GM21529 (cell line): ENCODE results near the gene CATSPERD.
"Not testable (repeated sequence)": the region's sequence is repeated elsewhere in the genome, so short reads cannot be mapped to it uniquely, and the experiment has no call there.

Experiments
- ATAC-seq: cut with Tn5 transposase; IDR thresholded peaks from one replicate; pipeline ENCODE4 v1.9.1; 2021; ENCODE audit not compliant: unreplicated experiment

CATSPERD gene

DNA sequence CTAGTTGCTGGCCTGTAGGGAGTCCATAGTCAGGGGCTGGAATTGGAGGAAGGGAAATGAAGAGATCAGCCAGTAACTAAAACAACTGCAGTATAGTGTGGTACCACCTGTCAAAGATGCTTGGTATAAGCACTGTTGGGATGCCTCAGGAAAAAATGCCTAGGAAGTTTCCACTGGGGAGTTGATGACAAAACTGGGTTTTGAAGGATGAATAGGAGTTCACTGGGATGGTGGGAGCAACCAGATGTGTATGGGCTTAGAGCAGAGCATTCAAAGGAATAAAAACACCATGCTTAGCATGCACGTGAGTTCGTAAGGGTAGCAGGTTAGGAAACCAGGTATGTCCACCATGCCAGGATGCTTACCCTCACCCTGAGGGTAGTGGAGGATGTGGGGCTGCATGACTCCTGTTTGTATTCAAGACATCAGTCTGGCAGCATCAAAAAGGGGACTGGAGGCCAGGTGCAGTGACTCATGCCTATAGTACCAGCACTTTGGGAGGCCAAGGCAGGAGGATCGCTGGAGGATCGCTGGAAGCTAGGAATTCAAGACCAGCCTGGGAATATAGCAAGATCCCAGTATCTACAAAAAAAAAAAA lies 7.1 kb downstream of the CATSPERD start:
- no peak for ATAC-seq

DNA sequence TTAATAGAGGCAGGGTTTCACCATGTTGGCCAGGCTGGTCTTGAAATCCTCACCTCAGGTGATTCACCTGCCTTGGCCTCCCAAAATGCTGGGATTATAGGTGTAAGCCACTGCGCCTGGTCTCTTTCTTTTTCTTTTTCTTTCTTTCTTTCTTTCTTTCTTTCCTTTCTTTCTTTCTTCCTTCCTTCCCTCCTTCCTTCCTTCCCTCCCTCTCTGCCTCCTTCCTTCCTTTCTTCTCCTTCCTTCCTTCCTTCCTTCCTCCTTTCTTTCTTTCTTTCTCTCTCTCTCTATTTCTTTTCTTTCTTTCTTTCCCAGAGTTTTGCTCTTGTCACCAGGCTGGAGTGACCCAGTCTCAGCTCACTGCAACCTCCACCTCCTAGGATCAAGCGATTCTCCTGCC lies 12.7 kb downstream of the CATSPERD start:
- not testable (repeated sequence) for ATAC-seq

DNA sequence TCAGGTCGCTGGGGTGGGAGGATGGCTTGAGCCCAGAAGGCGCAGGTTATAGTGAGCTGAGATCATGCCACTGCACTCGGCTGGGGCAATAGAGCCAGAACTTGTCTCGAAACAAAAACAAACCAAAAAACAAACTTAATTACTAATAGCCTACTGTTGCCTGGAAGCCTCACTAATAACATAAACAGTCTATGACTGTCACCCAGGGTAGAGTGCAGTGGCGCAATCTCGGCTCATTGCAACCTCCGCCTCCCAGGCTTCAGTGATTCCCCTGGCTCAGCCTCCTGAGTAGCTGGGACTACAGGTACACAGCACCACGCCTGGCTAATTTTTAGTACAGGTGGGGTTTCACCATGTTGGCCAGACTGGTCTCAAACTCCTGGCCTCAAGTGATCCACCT lies 18.0 kb downstream of the CATSPERD start:
- ATAC-seq = no peak

DNA sequence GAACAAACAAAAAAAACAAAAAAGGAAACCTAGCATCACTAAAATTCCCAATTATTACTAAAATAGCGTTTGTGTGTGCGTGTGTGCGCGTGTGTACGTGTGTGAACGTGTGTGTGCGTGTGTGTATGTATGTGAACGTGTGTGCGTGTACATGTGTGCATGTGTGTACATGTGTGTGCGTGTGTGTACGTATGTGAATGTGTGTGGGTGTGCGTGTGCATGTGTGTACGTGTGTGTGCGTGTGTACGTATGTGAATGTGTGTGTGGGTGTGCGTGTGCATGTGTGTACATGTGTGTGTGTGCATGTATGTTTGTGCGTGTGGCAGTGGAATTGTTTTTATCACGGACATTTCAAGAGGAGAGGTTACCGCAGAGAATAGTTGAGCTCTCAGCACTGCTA lies 21.6 kb downstream of the CATSPERD start:
- ATAC-seq = no peak

DNA sequence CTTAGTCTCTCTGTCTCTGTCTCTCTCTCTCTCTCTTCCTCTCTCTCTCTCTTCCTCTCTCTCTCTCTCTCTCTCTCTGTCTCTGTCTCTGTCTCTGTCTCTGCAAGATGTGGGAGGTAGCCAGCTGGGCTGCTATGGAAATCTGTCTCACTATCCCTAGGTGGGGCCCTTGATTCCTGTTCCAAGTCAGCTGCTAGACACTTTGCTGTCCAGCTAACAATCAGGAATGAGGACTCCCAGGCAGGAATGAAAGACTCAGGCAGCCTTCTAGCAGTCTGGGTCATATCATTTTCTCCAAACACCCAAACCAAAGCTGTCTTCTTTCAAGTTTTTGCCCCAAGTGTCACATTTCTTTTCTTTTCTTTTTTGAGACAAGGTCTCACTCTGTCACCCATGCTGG lies 23.2 kb downstream of the CATSPERD start:
- ATAC-seq = no peak

DNA sequence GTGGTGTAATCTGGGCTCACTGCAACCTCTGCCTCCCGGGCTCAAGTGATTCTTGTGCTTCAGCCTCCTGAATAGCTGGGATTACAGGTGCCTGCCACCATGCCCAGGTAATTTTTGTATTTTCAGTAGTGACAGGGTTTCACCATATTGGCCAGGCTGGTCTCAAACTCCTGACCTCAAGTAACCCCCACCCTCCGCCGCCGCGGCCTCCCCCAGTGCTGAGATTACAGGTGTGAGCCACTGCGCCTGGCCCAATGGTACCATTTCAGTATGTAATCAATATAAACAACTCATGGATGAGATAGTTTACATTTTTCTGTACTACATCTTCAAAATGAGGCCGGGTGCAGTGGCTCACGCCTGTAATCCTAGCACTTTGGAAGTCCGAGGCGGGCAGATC lies 24.6 kb downstream of the CATSPERD start:
- ATAC-seq = not testable (repeated sequence)

DNA sequence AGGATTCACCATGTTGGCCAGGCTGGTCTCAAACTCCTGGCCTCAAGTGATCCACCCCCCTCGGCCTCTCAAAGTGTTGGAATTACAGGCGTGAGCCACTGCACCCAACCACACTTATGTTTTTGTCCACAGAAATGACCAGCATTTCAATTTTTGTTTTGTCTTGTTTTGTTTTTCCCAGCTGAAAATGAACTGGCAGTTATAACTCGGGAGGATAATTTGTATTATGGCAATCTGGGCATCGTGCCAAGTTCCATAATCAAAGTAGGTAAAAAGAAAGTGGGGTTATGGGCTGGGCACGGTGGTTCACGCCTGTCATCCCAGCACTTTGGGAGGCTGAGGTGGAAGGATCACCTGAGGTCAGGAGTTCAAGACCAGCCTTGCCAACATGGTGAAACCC lies 28.5 kb downstream of the CATSPERD start:
- ATAC-seq = not testable (repeated sequence)

DNA sequence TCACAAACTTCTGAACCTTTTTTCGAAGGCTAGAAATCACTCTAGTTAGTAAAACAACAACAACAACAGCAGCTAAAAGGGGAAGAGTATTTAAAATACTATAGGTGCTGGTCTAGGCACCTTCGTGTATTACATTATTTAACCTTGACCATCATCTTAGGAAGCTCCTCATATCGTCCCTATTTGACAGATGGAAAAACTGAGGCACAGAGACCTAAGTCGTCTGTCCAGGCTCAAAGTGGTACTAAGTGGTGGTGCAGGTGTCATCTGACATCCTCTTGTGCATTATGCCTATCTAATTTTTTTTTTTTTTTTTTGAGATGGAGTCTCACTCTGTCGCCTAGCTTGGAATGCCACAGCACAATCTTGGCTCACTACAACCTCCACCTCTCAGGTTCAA lies 29.1 kb downstream of the CATSPERD start:
- ATAC-seq = no peak

DNA sequence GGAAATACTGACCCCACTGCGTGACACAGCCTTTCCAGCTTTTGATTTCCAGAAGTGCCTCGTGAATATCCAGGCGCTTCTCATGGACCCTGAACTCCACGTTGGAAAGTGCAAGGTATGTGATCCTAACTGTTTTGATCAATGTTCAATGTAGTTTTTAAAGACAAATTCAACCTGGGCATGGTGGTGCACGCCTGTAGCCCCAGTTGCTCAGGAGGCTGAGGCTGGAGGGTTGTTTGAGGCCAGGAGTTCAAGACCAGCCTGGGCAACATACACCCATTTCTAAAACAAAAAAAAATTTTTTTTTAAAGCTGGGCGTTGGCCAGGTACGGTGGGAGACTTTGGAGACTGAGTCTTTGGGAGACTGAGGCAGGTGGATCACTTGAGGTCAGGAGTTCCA lies 31.3 kb downstream of the CATSPERD start:
- ATAC-seq = no peak

DNA sequence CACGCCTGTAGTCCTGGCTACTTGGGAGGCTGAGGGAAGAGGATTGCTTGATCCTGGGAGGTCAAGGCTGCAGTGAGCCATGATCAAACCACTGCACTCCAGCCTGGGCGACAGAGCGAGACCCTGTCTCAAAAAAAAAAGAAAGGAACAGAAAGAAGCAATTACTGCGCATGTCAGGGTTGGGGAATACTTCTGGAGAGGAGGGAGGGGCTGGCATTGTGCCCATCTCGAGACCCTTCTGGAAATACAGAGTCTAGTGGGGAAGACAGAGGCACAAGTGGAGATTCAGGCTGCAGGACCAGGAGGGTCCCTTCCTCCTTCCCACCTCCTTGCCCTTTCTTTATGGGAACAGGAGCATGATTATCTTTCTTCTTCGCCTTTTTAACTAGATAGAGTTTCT lies 33.3 kb downstream of the CATSPERD start:
- ATAC-seq = no peak

DNA sequence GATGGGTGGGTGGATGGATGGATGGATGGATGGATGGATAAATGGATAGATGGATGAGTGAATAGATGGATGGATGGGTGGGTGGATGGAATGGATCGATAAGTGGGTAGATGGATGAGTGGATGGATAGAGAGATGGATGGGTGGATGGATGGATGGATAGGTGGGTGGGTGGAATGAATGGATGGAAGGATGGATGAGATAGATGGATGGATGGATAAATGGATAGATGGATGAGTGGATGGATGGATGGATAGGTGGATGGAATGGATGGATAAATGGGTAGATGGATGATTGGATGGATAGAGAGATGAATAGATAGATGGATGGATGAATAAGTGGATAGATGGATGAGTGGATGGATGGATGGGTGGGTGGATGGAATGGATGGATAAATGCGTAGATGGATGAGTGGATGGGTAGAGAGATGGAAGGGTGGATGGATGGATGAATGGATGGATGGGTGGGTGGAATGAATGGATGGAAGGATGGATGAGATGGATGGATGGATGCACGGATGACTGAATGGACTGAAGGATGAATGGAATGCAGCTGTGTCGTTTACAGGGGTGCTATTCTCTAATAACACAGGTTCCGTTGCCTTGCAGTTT lies 42.3 kb downstream of the CATSPERD start:
- no peak for ATAC-seq

DNA sequence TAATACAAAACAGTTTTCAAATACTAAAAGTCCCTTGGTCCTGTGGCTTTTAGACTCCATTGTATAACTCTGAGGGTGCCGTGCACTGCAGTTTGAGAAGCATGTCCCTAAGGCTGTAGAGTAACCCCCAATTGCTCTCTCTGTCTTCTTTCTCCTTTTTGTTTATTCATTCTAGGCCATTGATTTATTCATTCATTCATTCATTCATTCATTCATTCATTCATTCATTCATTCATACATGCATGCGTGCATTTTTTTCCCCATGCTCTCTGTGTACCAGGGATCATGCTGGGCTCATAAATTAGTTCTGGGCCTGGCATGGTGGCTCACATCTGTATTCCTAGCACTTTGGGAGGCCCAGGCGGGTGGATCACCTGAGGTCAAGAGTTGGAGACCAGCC lies 44.8 kb downstream of the CATSPERD start:
- ATAC-seq = no peak

DNA sequence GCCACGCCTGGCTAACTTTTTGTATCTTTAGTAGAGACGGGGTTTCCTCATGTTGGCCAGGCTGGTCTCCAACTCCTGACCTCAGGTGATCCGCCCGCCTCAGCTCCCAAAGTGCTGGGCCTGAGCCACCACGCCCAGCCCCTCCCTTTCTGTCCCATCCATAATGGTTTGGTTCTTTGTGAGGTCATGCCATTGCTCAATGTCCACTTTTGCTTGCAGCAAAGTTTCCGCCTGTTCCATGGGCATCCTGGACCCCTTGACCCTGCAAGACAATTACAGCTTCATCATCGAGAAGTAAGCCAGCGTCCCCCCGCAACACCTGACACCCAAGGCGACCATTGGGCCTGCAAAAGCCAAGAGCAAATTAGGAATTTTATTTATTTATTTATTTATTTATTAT lies 47.5 kb downstream of the CATSPERD start:
- no peak for ATAC-seq

DNA sequence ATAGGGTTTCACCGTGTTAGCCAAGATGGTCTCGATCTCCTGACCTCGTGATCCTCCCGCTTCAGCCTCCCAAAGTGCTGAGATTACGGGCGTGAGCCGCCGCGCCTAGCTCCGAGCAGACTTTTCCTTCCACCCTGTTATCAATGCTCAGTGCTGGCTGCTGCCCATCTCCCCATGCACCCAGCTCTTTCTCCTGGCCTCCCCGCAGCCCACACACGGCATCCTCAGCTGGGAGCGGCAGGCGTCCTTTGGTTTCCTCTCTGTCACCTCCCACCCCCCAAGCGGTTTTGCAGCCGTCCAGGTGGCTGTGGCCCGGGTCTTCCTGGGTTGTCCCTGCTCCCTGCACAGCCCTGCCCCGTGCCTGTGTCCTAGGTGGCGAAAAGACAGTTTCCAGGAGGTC lies 52.0 kb downstream of the CATSPERD start:
- ATAC-seq = no peak

DNA sequence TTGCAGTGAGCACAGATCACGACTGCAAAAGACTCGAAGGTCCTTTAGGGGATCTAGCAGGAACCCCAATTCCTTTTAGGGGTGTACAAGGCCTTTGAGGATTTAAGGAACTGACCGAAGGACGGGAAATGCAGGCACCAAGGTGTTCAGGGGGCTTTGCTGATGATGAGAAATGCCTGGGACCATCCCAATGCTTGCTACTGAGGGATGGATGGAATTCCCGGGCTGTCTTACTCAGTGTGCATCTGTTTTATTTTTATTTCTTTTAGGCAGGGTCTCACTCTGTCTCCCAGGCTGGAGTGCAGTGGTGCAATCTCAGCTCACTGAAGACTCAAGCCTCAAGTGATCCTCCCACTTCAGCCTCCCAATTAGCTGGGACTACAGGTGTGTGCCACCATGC lies 52.8 kb downstream of the CATSPERD start:
- ATAC-seq = no peak

DNA sequence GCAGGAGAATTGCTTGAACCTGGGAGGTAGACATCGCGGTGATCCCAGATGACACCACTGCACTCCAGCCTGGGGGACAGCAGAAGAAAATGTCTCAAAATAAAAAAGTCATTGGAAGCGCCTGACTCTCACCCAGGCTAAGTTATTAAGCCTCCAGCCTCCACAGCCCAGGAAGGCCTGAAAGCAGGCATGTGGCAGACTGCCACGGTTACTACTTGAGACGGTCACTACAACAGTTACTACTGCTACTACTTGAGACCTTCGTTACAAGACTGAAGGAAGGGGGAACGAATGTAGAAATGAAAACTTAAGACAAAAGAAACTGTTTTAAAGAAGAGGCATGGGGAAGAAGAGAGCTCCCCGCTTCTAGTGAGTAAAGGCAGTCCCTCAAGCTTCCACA lies 54.5 kb downstream of the CATSPERD start:
- ATAC-seq = no peak

DNA sequence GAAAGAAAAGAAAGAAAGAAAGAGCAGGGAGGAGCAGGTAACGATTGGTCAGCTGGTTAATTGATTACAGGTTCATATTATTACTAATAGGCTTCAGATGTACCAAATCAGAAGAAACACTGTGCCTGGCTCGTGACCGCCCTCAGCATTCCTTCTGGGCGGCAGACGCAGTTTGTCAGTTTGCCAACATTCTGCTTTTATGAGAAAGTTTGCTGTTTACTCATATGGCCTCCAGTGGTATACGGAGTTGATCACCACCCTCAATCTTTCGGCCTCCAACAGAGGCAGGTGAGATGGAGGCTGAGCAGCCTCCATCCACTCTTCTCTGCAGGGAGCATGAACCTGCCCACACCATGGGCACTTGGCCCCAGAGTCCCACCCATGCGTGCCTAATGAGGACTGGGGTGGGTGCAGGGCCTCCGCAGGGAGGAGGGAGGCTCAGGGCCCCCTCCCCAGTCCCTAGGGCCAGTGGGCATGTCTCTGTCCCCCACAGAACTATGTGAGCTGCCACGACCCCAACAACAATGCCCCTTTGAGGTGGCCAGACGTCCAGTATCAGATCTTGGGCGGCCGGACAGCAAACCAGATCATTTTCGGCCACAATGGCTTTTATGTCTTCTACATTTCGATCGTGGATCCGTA lies 55.4 kb downstream of the CATSPERD start:
- ATAC-seq = no peak

DNA sequence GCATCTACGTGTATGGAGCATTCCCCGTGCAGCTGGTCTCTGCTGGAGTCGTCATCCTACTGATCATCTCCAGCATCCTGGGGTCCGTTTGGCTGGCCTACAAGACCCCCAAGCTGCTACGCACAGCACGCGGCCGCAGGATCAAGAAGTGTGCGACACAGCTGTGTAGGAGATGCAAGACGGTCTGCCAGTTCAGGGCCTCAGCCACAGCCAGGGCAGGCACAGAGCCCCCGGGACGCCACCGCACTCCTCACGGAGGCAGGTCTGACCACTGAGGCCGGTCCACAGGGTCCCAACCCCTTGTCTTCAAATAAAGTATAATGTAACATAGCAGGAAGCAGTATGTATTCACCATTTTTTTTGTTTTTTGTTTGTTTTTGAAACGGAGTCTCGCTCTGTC lies 58.0 kb downstream of the CATSPERD start:
- no peak for ATAC-seq

DNA sequence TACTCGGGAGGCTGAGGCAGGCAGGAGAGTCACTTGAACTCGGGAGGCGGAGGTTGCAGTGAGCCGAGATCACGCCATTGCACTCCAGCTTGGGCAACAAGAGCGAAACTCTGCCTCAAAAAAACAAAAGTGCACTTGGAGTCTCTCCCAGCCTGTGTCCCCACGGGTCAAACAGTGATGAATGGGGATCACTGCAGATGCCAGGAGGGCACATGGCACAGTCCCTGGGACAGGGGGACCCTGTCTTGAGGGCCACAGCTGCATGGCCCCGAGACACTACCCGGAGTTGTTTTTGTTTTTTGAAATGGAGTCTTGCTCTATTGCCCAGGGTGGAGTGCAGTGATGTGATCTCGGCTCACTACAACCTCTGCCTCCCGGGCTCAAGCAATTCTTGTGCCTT lies 60.5 kb downstream of the CATSPERD start:
- ATAC-seq = not testable (repeated sequence)

DNA sequence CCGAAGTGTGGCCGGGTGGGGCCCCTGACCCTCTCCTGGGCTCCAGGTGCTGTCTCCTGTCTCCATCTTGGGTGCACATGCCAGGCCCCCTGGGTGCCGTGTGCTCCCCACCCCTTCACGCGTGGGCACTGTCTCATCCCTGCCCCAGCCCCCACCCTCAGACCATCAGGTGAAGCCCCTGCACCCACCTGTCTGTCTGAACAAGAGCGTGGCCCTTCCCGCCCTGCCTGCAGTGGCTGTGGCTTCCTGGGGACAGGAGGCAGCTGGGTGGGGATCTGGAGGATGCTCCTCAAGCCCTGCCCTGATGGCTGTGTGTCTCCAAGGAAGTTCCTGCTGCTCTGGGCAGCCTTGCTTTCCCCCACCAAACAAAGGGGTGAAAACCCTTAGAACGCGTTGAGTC lies 61.9 kb downstream of the CATSPERD start:
- ATAC-seq = no peak

DNA sequence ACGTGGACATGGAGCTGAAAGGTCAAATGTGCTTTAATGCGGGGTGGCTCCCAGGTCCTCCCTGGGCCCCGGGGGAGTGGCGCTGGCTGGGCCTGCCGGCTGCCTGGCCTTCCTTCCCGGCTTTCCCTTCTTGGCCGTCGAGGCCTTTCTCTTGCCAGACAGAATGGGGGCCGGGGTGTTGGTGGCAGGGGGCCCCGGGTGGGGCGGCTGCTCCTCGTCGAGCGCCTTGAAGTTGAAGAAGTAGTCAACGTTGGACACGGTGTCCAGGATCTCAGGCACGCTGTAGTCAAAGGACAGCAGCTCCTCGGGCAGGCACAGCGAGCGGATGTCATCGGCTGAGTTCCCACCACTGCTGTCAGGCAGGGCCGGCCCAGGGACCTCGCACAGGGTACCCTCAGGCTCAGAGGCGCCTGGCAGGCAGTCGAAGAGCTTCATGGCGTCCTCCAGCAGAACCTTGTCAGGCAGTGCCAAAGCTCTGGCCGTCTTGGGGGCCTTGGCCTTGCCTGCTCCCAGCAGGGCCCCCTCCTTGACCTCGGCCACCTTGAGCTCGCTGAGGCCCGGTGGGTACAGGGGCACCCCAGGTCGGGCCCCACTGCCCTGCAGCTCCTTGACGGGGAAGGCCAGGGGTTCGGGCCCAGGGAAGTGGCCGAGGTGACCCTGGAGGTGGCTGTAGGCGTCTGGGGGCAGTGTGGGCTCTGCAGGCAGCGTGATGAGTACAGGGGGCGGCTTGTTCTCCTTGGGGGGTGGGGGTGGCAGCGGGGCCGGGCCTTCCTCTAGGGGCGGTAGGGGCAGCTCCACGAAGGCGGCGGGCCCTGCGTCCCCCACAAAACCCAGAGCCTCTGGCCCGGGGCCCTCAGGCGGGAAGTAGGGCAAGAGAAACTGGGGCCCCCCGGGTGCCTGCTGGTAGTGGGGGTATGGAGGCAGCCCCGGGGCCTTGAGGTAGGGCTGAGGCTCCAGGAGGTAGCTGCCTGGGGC lies 62.8 kb downstream of the CATSPERD start:
- no peak for ATAC-seq
